ENCODE measurements around the gene SDCCAG8.

Gene SDCCAG8

GRCh38 chr1:243341074-243341473 lies 85.2 kb downstream of the SDCCAG8 start:
- no peak for DNase-seq

GRCh38 chr1:243343970-243344937 lies 88.4 kb downstream of the SDCCAG8 start:
- DNase-seq: peak; percentile 62

GRCh38 chr1:243345205-243345604 lies 89.4 kb downstream of the SDCCAG8 start:
- DNase-seq: peak; percentile 47

GRCh38 chr1:243346016-243346415 lies 90.2 kb downstream of the SDCCAG8 start:
- no peak for DNase-seq

GRCh38 chr1:243346468-243346867 lies 90.6 kb downstream of the SDCCAG8 start:
- DNase-seq: no peak

- DNase-seq: no peak
Observed at GRCh38 chr1:243348331-243348730, 92.5 kb downstream of the SDCCAG8 start.

GRCh38 chr1:243349128-243349527 lies 93.3 kb downstream of the SDCCAG8 start:
- DNase-seq: no peak

- DNase-seq: no peak
Observed at GRCh38 chr1:243351337-243351736, 95.5 kb downstream of the SDCCAG8 start.

GRCh38 chr1:243354511-243355153 lies 98.8 kb downstream of the SDCCAG8 start:
- DNase-seq: peak; percentile 35

GRCh38 chr1:243363832-243364231 lies 108.0 kb downstream of the SDCCAG8 start:
- no peak for DNase-seq

- no peak for DNase-seq
Observed at GRCh38 chr1:243364330-243364729, 108.5 kb downstream of the SDCCAG8 start.

- no peak for DNase-seq
Observed at GRCh38 chr1:243364866-243365265, 109.0 kb downstream of the SDCCAG8 start.

GRCh38 chr1:243367314-243367713 lies 111.5 kb downstream of the SDCCAG8 start:
- no peak for DNase-seq

GRCh38 chr1:243374412-243374811 lies 118.6 kb downstream of the SDCCAG8 start:
- DNase-seq: no peak

- DNase-seq: no peak
Observed at GRCh38 chr1:243375596-243375995, 119.8 kb downstream of the SDCCAG8 start.

- DNase-seq: no peak
Observed at GRCh38 chr1:243378669-243379068, 122.8 kb downstream of the SDCCAG8 start.

GRCh38 chr1:243379208-243379607 lies 123.4 kb downstream of the SDCCAG8 start:
- DNase-seq: no peak

- no peak for DNase-seq
Observed at GRCh38 chr1:243379706-243380105, 123.9 kb downstream of the SDCCAG8 start.

- no peak for DNase-seq
Observed at GRCh38 chr1:243388276-243388675, 132.4 kb downstream of the SDCCAG8 start.

GRCh38 chr1:243390162-243390791 lies 134.4 kb downstream of the SDCCAG8 start:
- no peak for DNase-seq

GRCh38 chr1:243391355-243391754 lies 135.5 kb downstream of the SDCCAG8 start:
- DNase-seq: no peak

- DNase-seq: peak; percentile 84
Observed at GRCh38 chr1:243393096-243393495, 137.3 kb downstream of the SDCCAG8 start.

GRCh38 chr1:243394066-243394465 lies 138.2 kb downstream of the SDCCAG8 start:
- no peak for DNase-seq

All from hematopoietic multipotent progenitor cell treated with erythropoietin and hydrocortisone succinate and interleukin-3 and kit ligand, for 8 days (in vitro differentiated cells).